Stimulated activated CD4-positive, alpha-beta T cell treated with anti-CD3 and anti-CD28 coated beads, Interleukin-1b, Interleukin-23, amount 100 ng/mL, for 4 hours (primary cell): ENCODE measurements around the gene CTNNBL1.

Experiments used
- DNase-seq, 2 donors: peaks; one replicate each; pipeline ENCODE4 v3.0.0-alpha.2; 2020; ENCODE audit warnings: low read depth in 2 of 2

CTNNBL1 gene

GRCh38 chr20:37777012-37777950 lies 83.5 kb downstream of the CTNNBL1 start:
- no peak for DNase-seq

- no peak for DNase-seq
These were observed 84.3 kb downstream of the CTNNBL1 start for GRCh38 chr20:37777988-37778659.

- DNase-seq = no peak
These were observed 87.8 kb downstream of the CTNNBL1 start for GRCh38 chr20:37781626-37782025.

GRCh38 chr20:37786043-37786442 lies 92.2 kb downstream of the CTNNBL1 start:
- no peak for DNase-seq

GRCh38 chr20:37789408-37789807 lies 95.6 kb downstream of the CTNNBL1 start:
- DNase-seq = no peak

GRCh38 chr20:37790900-37791299 lies 97.1 kb downstream of the CTNNBL1 start:
- no peak for DNase-seq

GRCh38 chr20:37796121-37796520 lies 102.3 kb downstream of the CTNNBL1 start:
- DNase-seq = no peak

GRCh38 chr20:37796733-37797132 lies 102.9 kb downstream of the CTNNBL1 start:
- DNase-seq = no peak

- DNase-seq = no peak
These were observed 103.9 kb downstream of the CTNNBL1 start for GRCh38 chr20:37797669-37798175.

- DNase-seq = no peak
These were observed 104.5 kb downstream of the CTNNBL1 start for GRCh38 chr20:37798312-37798711.

- DNase-seq = no peak
These were observed 106.8 kb downstream of the CTNNBL1 start for GRCh38 chr20:37800618-37801017.

GRCh38 chr20:37801921-37802320 lies 108.1 kb downstream of the CTNNBL1 start:
- DNase-seq = no peak

- no peak for DNase-seq
These were observed 109.8 kb downstream of the CTNNBL1 start for GRCh38 chr20:37803438-37804307.

GRCh38 chr20:37804584-37805566 lies 111.0 kb downstream of the CTNNBL1 start:
- DNase-seq = no peak

GRCh38 chr20:37807471-37808232 lies 113.8 kb downstream of the CTNNBL1 start:
- DNase-seq = no peak

GRCh38 chr20:37808233-37809070 lies 114.6 kb downstream of the CTNNBL1 start:
- DNase-seq = no peak

- DNase-seq = no peak
These were observed 116.2 kb downstream of the CTNNBL1 start for GRCh38 chr20:37810027-37810426.

GRCh38 chr20:37816003-37816402 lies 122.2 kb downstream of the CTNNBL1 start:
- DNase-seq = no peak

- DNase-seq = no peak
These were observed 122.9 kb downstream of the CTNNBL1 start for GRCh38 chr20:37816726-37817125.
